GM21825 (cell line): ENCODE data around the gene TAB3.
A peak's percentile ranks its signal among the peaks of the same experiment; 100 is the strongest.

Source experiments
- ATAC-seq: cut with Tn5 transposase; IDR thresholded peaks from one replicate; pipeline ENCODE4 v1.9.1; 2021; ENCODE audit warnings: mild to moderate bottlenecking, moderate library complexity; ENCODE audit not compliant: unreplicated experiment

The TAB3 gene, protein sequence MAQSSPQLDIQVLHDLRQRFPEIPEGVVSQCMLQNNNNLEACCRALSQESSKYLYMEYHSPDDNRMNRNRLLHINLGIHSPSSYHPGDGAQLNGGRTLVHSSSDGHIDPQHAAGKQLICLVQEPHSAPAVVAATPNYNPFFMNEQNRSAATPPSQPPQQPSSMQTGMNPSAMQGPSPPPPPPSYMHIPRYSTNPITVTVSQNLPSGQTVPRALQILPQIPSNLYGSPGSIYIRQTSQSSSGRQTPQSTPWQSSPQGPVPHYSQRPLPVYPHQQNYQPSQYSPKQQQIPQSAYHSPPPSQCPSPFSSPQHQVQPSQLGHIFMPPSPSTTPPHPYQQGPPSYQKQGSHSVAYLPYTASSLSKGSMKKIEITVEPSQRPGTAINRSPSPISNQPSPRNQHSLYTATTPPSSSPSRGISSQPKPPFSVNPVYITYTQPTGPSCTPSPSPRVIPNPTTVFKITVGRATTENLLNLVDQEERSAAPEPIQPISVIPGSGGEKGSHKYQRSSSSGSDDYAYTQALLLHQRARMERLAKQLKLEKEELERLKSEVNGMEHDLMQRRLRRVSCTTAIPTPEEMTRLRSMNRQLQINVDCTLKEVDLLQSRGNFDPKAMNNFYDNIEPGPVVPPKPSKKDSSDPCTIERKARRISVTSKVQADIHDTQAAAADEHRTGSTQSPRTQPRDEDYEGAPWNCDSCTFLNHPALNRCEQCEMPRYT

DNA sequence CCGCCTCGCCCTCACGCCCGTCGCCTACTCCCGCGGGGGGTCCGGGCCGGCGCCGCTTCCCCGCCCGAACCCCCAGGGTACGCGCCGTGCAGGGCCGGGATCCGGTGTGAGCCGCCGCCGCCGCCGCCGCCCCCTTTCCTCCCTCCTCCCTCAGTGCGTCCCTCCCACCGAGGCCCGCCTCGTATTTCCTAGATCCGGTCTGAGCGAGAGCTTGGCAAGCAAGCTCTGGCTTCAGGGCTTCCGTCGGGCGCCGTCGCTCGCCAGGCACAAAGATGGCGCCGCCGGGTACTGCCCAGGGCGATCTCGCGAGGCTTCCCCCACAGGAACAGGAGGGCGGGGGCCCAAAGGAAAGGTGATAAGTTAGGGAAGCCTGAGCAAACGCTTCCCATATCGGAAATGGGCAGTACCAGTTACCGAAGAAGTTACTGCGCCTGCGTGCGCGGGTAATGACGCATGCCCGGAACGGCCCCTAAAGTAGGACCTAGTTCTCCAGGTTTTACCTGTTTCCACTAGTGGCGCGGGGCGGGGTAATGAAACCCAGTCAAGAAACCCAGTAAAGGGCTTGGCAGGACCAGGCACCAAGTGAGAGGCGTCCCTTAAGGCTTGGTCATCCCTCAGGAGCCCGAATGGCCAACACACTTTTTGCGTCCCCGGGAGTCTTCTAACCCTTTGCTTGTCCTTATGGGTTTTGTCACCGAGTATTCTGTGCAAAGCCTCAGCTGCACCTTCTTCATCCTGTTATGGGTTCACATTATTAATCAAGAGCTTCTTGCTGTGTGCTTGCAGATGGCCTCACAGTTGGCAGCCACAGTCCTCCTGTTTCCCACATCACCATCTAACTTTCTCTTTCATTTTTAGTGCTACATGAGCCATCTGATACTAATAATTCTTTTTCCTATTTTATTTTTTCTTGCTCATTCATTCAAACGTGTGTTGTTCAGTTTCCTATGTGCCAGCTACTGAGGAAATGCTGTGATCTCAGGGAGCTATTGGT, at the start of gene TAB3:
Gene TAB3, minus strand, starts transcription at position 108 of the 994 bp plus-strand sequence. CDS start 29,666 bp downstream, outside the sequence.
- ATAC-seq: peak; percentile 90

GRCh38 chrX:30938295-30938694, 49.2 kb upstream of the TAB3 start:
- ATAC-seq: no peak

GRCh38 chrX:30935985-30936384, 46.9 kb upstream of the TAB3 start:
- ATAC-seq: no peak

DNA sequence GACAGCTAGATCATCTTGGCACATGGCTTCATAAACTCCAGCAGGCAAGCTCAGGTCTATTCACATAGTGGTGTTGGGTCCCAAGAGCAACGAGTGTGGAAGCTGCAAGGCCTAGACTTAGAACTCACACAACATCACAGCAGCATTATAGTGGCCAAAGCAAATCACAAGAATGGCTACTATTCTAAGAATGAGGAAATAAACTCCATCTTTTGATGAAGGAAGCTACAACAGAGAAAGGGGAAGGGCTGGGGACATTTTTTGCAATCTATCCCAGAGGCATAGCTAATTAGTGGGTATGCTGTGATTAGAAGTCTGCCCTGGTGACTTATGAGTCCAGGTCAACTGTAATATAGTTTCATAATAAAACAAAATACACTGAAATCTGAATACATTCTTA, 42.9 kb upstream of the TAB3 start:
- ATAC-seq: no peak

- ATAC-seq: no peak
These were observed 41.6 kb upstream of the TAB3 start for GRCh38 chrX:30930679-30931078.

GRCh38 chrX:30930143-30930542, 41.1 kb upstream of the TAB3 start:
- ATAC-seq: no peak

DNA sequence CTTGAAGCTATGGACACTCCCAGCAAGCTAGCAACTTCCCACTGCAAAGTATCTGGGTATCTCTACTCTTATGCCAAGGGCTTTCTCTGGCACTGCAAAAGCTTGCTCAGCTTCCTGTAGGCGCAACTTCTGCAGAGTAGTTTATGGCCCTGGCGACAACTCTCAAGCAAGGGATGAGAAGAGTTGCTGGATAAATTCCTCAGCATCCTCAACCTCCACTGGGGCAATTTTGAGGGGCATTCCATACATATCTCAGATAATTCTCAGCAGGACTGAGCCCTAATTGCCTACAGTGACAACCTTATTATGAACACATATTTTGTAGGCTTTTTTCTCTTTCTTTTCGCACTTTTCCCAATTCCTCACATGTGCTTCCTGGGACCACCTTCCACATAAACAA, 31.2 kb upstream of the TAB3 start:
- no peak for ATAC-seq

GRCh38 chrX:30918480-30918879, 29.4 kb upstream of the TAB3 start:
- no peak for ATAC-seq

DNA sequence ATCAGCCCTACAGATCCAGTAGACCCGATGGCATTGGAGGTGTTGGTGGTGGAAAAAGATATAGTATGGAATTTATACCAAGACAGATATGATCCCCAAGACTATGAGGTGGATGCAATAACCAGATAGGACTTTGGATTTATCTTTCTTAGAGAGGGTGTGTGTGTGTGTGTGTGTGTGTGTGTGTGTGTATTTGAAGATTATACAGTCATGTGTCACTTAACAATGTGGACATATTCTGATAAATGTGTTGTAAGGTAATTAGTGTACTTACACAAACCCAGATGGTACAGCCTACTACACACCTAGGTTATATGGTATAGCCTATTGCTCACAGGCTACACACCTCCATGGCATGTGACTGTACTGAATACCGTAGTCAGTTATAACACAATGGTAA, 24.4 kb upstream of the TAB3 start:
- no peak for ATAC-seq

- ATAC-seq: no peak
These were observed 21.2 kb upstream of the TAB3 start for GRCh38 chrX:30910124-30910860.

DNA sequence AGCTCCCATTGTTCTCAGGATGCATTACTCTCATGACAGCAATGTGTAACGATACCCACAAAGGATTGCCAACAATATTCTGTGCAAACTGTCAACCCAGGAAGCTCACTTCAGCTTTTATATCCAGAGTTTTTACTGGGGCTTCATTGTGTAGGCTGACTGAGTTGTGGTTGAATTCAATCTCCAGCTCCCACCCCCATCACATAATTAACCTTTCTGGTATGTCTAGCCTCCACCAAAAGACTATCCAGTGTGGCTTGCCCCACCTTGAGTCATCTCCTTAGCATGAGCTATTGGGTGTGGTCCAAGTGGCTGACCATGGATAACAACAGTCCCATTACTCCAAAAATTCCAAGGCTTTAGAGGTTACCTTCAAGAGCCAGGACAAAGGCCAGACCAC, 17.7 kb upstream of the TAB3 start:
- no peak for ATAC-seq

- ATAC-seq: no peak
These were observed 16.3 kb upstream of the TAB3 start for GRCh38 chrX:30905321-30905720.

DNA sequence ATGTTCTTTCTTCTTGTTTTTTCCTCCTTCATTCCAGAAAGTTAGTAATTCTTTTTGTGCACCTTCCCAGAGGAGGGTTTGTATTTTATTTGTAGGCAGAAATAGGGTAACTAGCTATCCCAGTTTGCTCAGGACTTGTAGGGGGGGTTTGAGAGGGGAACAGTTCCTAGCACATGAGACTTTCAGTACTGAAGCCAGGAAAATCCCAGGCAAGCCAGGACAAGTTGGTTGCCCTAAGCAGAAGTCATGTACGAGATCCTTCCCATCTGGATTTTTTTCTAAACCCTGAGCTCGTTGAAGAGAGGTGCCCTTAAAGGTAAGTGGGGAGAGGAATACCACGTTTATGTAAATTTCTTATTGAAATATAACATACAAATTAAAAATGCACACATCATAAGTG, 15.6 kb upstream of the TAB3 start:
- no peak for ATAC-seq

- ATAC-seq: no peak
These were observed 15.1 kb upstream of the TAB3 start for GRCh38 chrX:30904186-30904585.

GRCh38 chrX:30900227-30900626, 11.2 kb upstream of the TAB3 start:
- ATAC-seq: no peak

DNA sequence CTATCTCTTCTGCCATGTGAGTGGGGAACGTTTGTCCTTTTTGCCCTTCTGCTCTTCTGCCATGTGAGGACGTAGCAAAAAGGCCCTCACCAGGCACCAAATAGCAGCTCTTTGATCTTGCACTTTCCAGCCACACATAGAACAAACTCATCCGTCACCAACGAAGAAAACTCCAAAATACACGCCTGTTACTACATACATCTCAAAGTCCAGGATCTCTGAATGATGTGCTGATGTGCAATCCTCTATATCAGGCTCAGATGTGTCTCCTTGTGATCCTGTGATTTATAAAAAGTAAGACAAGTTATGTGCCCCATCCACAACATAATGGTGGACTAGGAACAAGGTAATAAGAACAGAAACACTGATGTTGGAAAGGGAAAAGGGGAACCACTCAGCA, 9.8 kb upstream of the TAB3 start:
- ATAC-seq: no peak

- ATAC-seq: no peak
These were observed 6.3 kb upstream of the TAB3 start for GRCh38 chrX:30895370-30895769.

DNA sequence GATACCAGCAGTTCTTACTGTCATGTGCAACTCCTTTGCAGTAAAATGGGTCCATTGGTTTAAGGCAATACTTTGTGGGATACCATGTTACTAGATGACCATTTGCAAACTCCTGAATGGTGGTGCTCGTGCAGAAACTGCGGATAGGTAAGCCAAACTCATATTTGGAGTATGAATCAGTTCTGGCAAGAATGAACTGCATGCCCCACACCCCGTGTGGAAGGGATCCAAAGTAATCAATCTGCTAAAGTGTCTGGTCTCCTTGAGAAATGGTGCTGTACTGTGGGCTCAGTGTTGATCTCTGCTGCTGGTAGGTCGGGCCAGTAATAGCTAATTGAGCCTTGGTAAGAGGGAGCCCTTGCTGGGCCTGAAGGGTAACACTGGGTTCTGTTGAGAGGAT, 4.2 kb upstream of the TAB3 start:
- ATAC-seq: no peak

DNA sequence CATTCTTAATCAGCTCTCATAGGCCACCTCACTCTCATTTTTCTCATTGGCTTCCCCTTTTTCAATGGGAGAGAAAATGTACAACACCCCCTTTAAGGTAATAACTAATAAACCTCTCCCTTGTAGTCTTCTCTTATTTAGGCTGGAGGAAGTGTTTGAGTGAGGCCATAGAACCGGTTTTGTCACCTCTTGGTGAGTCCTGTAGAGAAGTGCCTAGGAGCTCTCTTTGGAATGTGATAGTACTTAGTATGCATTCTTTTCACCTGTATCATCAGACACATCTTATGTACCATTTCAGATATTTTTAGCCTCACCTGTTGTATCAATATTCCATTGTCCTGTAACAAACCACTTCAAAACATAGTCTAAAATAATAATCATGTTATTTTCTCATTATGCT, 3.5 kb upstream of the TAB3 start:
- no peak for ATAC-seq

DNA sequence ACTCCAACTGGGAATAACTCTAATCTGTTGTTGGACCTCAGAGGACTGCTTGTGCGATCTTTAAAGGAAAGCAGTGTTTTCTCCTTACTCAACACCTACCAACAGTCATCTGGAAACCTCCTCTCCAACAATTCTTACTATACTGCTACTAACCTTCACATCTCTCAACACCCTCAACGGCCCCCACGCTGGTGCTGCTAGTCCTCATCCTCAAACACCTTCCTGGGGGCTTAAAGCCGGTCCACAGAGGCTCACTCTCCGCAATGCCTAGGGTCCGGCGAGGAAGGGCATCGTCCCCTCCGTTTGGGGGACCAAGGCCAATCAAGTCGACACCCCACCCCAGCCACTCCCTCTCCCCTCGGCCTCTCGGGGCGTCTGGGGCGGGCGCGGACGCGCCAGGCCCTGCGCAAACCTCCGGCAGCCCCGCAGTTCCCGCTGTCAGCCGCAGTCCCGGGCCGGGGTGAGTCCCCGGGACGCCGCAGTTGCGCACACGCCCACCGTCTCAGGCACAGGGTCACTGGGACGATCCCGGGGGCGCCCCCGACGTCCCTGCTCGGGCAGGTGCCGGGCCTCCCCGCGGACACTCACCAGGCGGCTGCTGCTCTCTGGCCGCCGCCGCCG, 418 bp downstream of the TAB3 start:
- ATAC-seq: peak; percentile 27
